Measurements from ENCODE around the gene UBA6. TPM values are rescaled to one million over a fixed set of nuclear protein-coding genes. Genes with fewer than 3 reads are reported as not detected.

The UBA6 gene
- total RNA-seq, 1 experiment from 2014 or later: 81.5 TPM

GRCh38 chr4:67604029-67604381, 97.0 kb downstream of the UBA6 start:
- POLR2A ChIA-PET: no interaction called here
- H3K36me3 Mint-ChIP-seq: peaks cover 13% of the 10 kb centered on the region
- H3K4me3 Mint-ChIP-seq: no peak overlapping the region
- H3K27ac Mint-ChIP-seq: no peak overlapping the region
- peaks cover 36% of the 10 kb centered on the region for H3K9me3 Mint-ChIP-seq
- CTCF ChIA-PET: no interaction called here
- H3K4me1 Mint-ChIP-seq: peaks cover 10% of the 10 kb centered on the region; the same call in 1 of the 2 replicates
- TF ChIP-seq EMX1 (CRISPR knock-in tag; IDR thresholded peaks at IDR 0.05) (no peak), SOX15 (CRISPR knock-in tag; IDR thresholded peaks at IDR 0.05) (no peak), GTF2I (CRISPR knock-in tag; conservative IDR thresholded peaks at IDR 0.05) (no peak), ZNF425 (CRISPR knock-in tag; conservative IDR thresholded peaks at IDR 0.05) (no peak), TP53 (CRISPR knock-in tag; IDR thresholded peaks at IDR 0.05) (no peak), ZNF671 (CRISPR knock-in tag; IDR thresholded peaks at IDR 0.05) (no peak), USF1 (CRISPR knock-in tag; IDR thresholded peaks at IDR 0.05) (no peak), ATF2 (CRISPR knock-in tag; IDR thresholded peaks at IDR 0.05; ENCODE audit: borderline replicate concordance, low read depth) (no peak), ZNF121 (CRISPR knock-in tag; IDR thresholded peaks at IDR 0.05) (no peak), MXD4 (CRISPR knock-in tag; IDR thresholded peaks at IDR 0.05; ENCODE audit: borderline replicate concordance) (no peak)
- DNase-seq (ENCODE audit: low spot score): no peak
- ATAC-seq: no peak
- peaks cover 3% of the 10 kb centered on the region; the same call in 1 of the 2 replicates for H3K27me3 Mint-ChIP-seq (ENCODE audit: low read depth)

- POLR2A ChIA-PET: no interaction called here
- Mint-ChIP-seq H3K27me3 (ENCODE audit: low read depth) (peaks cover 3% of the 10 kb centered on the region; the same call in 1 of the 2 replicates), H3K36me3 (peaks cover 18% of the 10 kb centered on the region), H3K4me3 (no peak overlapping the region), H3K4me1 (peaks cover 10% of the 10 kb centered on the region; the same call in 1 of the 2 replicates), H3K9me3 (peaks cover 42% of the 10 kb centered on the region), H3K27ac (no peak overlapping the region; the same call in 1 of the 2 replicates)
- ATAC-seq (peak; percentile 26; the same call in 1 of the 2 replicates), DNase-seq (ENCODE audit: low spot score) (no peak)
- CTCF ChIA-PET: no interaction called here
- TF ChIP-seq GRHL2 (CRISPR knock-in tag; IDR thresholded peaks at IDR 0.05; ENCODE audit: insufficient replicate concordance, severe bottlenecking) (no peak), MXD4 (CRISPR knock-in tag; IDR thresholded peaks at IDR 0.05; ENCODE audit: borderline replicate concordance) (no peak), ZNF121 (CRISPR knock-in tag; IDR thresholded peaks at IDR 0.05) (no peak), PRRX2 (CRISPR knock-in tag; IDR thresholded peaks at IDR 0.05) (no peak), ZNF281 (CRISPR knock-in tag; IDR thresholded peaks at IDR 0.05) (no peak), E2F5 (CRISPR knock-in tag; IDR thresholded peaks at IDR 0.05) (no peak), FOXP1 (CRISPR knock-in tag; IDR thresholded peaks at IDR 0.05; ENCODE audit: borderline replicate concordance) (no peak), TEAD1 (CRISPR knock-in tag; IDR thresholded peaks at IDR 0.05) (no peak), ZNF396 (CRISPR knock-in tag; IDR thresholded peaks at IDR 0.05; ENCODE audit: borderline replicate concordance) (no peak), OVOL2 (CRISPR knock-in tag; IDR thresholded peaks at IDR 0.05; ENCODE audit: borderline replicate concordance) (no peak), CREB1 (CRISPR knock-in tag; IDR thresholded peaks at IDR 0.05) (no peak)
Observed at GRCh38 chr4:67603310-67604028, 97.5 kb downstream of the UBA6 start.
